Measurements from ENCODE around the gene PLA2G3. TPM values are rescaled to one million over a fixed set of nuclear protein-coding genes. Genes with fewer than 3 reads are reported as not detected.
"Not testable (repeated sequence)": the region's sequence is repeated elsewhere in the genome, so short reads cannot be mapped to it uniquely, and the experiment has no call there.

Gene PLA2G3
- total RNA-seq, 1 donor from 2014 or later = 1.3 TPM

DNA sequence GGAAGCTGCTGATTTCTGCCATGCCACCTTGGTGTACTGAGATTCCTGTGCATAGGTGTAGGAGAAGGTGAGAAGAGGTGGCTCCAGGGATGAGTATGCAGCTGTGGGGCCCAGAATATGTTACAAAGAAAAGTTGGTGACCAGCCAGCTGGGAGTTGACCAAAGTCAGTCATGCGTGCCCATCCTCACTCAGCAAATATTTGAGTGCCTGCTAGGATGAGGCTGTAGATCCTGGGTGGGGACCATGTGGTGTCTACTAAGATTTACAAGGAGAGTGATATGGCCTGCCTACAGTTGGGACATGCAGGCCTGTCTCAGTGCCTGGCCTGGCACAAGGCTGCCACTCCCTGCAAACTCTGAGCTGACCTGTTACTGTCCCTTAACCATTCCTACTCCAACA is 39.0 kb upstream of the PLA2G3 start:
- DNase-seq = no peak
- Mint-ChIP-seq H3K4me3 (ENCODE audit: unreplicated experiment) (no peak overlapping the region), H3K27ac (ENCODE audit: unreplicated experiment) (no peak overlapping the region), H3K27me3 (ENCODE audit: unreplicated experiment) (no peaks in the 10 kb centered on the region), H3K9me3 (ENCODE audit: unreplicated experiment) (no peaks in the 10 kb centered on the region), H3K36me3 (ENCODE audit: unreplicated experiment) (peaks cover 5% of the 10 kb centered on the region), H3K4me1 (ENCODE audit: low read depth, unreplicated experiment) (no peaks in the 10 kb centered on the region)
- TF ChIP-seq, protein P1, sequence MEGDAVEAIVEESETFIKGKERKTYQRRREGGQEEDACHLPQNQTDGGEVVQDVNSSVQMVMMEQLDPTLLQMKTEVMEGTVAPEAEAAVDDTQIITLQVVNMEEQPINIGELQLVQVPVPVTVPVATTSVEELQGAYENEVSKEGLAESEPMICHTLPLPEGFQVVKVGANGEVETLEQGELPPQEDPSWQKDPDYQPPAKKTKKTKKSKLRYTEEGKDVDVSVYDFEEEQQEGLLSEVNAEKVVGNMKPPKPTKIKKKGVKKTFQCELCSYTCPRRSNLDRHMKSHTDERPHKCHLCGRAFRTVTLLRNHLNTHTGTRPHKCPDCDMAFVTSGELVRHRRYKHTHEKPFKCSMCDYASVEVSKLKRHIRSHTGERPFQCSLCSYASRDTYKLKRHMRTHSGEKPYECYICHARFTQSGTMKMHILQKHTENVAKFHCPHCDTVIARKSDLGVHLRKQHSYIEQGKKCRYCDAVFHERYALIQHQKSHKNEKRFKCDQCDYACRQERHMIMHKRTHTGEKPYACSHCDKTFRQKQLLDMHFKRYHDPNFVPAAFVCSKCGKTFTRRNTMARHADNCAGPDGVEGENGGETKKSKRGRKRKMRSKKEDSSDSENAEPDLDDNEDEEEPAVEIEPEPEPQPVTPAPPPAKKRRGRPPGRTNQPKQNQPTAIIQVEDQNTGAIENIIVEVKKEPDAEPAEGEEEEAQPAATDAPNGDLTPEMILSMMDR (IDR thresholded peaks at IDR 0.05; ENCODE audit: partially characterized antibody, unreplicated experiment) = no peak

DNA sequence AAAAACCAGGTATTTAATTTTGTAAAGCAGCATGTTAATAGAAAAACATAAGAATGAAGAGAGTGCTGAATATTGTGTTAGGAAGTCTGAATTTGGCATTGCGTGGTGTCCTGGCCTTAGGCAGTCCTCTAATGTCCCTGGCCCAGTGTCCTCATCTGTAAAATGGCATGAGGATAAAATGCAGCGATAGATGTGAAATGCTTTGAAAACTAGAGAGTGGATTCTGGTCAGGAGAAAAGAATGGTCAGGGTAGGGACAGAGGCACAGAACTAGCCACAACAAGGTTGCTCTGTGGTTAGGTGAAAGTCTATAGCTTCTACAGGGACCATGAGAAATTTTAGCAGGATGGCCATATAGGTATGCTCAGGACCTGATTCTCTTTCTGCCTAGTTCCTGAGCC is 38.6 kb upstream of the PLA2G3 start:
- Mint-ChIP-seq H3K9me3 (ENCODE audit: unreplicated experiment) (no peaks in the 10 kb centered on the region), H3K36me3 (ENCODE audit: unreplicated experiment) (peaks cover 5% of the 10 kb centered on the region), H3K4me1 (ENCODE audit: low read depth, unreplicated experiment) (no peaks in the 10 kb centered on the region), H3K27ac (ENCODE audit: unreplicated experiment) (no peak overlapping the region), H3K4me3 (ENCODE audit: unreplicated experiment) (no peak overlapping the region), H3K27me3 (ENCODE audit: unreplicated experiment) (no peaks in the 10 kb centered on the region)
- DNase-seq = no peak
- TF ChIP-seq, protein P1 (IDR thresholded peaks at IDR 0.05; ENCODE audit: partially characterized antibody, unreplicated experiment) = no peak

DNA sequence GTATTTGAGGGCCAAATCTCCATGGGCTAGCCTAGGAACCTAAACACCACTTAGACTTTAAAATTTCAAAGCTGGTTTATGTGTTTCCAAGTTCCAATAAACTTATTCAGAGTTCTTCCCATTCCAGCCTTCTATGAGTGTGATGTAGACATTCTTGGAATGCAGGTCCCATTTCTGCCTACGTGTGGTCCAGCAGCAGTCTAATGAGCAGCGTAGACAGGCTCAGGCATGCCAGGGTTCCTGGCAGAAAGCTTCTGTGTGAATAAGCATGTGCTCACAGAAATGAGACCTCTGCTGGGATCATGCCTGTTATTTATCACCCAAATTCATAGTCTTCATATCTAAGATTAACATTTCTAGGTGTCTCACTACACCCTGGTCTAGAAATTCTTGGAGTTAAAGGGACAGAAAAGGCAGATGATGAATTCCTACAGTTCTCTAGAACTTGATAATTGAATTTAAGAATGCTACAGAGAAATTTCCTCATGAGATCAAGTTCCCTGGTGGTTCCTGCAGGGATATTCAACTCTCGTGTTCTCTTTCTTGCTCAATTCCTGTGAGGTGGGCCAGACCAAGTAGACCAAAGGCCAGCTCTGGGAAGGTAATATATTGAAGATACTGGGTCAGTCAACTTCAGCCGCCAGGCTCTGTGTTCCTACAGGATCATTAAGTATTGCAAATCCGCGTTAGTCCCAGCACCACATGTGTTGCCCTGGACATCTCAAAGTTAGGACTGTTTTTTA is 37.3 kb upstream of the PLA2G3 start:
- TF ChIP-seq, protein P1 (IDR thresholded peaks at IDR 0.05; ENCODE audit: partially characterized antibody, unreplicated experiment) = no peak
- H3K27me3 Mint-ChIP-seq (ENCODE audit: unreplicated experiment) = no peaks in the 10 kb centered on the region
- no peak overlapping the region for H3K27ac Mint-ChIP-seq (ENCODE audit: unreplicated experiment)
- H3K4me3 Mint-ChIP-seq (ENCODE audit: unreplicated experiment) = no peak overlapping the region
- no peak for DNase-seq
- H3K36me3 Mint-ChIP-seq (ENCODE audit: unreplicated experiment) = peaks cover 5% of the 10 kb centered on the region
- no peaks in the 10 kb centered on the region for H3K4me1 Mint-ChIP-seq (ENCODE audit: low read depth, unreplicated experiment)
- H3K9me3 Mint-ChIP-seq (ENCODE audit: unreplicated experiment) = no peaks in the 10 kb centered on the region

DNA sequence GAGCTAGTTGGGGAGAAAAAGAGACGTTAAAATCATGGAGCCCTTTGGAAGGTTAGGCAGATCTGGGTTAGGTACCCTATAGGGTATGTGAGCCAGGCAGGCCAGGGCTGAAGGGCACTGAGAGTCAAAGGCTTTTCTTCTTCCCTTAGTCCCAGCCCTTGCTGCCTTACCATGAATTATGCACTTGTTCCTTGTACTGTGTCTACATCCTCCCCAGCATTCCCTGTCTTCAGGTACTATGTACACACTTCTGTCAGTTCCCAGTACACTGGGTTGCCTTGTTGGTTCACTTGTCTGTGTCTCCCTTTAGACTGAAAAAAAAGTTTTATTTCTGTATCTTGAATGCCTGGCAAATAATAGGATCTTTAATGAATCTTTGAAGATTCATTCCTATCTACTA is 36.6 kb upstream of the PLA2G3 start:
- DNase-seq = no peak
- no peaks in the 10 kb centered on the region for H3K27me3 Mint-ChIP-seq (ENCODE audit: unreplicated experiment)
- no peak overlapping the region for H3K27ac Mint-ChIP-seq (ENCODE audit: unreplicated experiment)
- TF ChIP-seq, protein P1 (IDR thresholded peaks at IDR 0.05; ENCODE audit: partially characterized antibody, unreplicated experiment) = no peak
- H3K9me3 Mint-ChIP-seq (ENCODE audit: unreplicated experiment) = no peaks in the 10 kb centered on the region
- no peak overlapping the region for H3K4me3 Mint-ChIP-seq (ENCODE audit: unreplicated experiment)
- peaks cover 5% of the 10 kb centered on the region for H3K36me3 Mint-ChIP-seq (ENCODE audit: unreplicated experiment)
- no peaks in the 10 kb centered on the region for H3K4me1 Mint-ChIP-seq (ENCODE audit: low read depth, unreplicated experiment)

DNA sequence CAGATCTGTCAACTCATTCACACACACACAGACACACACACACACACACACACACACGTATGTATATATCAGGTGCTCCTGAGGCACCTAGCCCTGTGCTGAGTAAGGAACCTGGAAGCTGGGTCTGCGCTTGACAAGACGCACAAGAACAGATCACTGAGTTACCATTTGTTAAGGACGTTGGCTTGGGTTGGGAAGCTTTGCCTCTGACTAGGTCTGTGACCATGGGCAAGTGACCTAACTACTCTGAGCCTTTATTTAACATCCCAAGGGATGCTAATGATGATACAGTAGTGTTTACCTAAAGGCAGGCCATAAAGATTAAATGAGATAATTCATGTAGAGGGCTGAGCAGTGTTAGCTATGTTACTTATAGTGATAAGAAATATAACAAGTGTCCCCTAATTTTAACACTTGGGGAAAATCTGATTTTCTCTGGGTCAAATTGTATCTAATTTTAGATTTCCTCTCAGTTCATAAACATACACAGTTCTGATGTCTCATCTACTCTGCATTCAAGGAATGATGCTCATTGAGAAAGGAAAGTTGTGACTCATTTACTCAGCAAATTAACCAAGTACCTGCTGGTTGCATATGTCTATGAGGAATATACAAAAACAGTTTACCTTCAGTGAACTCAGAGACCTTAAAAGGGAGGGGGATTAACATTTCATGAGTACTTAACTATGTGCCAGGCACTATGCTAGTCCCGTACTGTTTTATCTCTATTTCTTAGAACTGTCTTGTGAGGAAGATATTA is 33.3 kb upstream of the PLA2G3 start:
- Mint-ChIP-seq H3K4me3 (ENCODE audit: unreplicated experiment) (no peak overlapping the region), H3K9me3 (ENCODE audit: unreplicated experiment) (no peaks in the 10 kb centered on the region), H3K4me1 (ENCODE audit: low read depth, unreplicated experiment) (peaks cover 4% of the 10 kb centered on the region), H3K36me3 (ENCODE audit: unreplicated experiment) (no peaks in the 10 kb centered on the region), H3K27me3 (ENCODE audit: unreplicated experiment) (no peaks in the 10 kb centered on the region), H3K27ac (ENCODE audit: unreplicated experiment) (no peak overlapping the region)
- DNase-seq = no peak
- TF ChIP-seq, protein P1 (IDR thresholded peaks at IDR 0.05; ENCODE audit: partially characterized antibody, unreplicated experiment) = no peak

DNA sequence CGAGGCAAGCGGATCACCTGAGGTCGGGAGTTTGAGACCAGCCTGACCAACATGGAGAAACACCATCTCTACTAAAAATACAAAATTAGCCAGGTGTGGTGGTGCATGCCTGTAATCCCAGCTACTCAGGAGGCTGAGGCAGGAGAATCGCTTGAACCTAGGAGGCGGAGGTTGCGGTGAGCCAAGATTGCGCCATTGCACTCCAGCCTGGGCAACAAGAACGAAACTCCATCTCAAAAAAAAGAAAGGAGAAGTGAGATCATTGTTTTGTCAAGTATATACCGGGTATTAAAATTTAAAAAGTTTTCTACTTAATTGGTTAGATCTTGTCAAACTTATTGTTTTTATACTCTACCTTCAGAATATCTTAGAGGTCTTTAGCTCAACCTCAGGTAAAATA is 31.4 kb upstream of the PLA2G3 start:
- not testable (repeated sequence) for DNase-seq; H3K9me3 Mint-ChIP-seq (ENCODE audit: unreplicated experiment); H3K36me3 Mint-ChIP-seq (ENCODE audit: unreplicated experiment); H3K27ac Mint-ChIP-seq (ENCODE audit: unreplicated experiment); H3K27me3 Mint-ChIP-seq (ENCODE audit: unreplicated experiment); H3K4me3 Mint-ChIP-seq (ENCODE audit: unreplicated experiment); H3K4me1 Mint-ChIP-seq (ENCODE audit: low read depth, unreplicated experiment)
